SK-N-SH (cell line): ENCODE measurements around the gene CFAP43.

Source experiments
- CTCF ChIP-seq: fragments of 200-600 bp; sonication (generic); IDR thresholded peaks from 2 replicates; pipeline ENCODE4 v1.6.1; 2017; ENCODE audit warnings: antibody characterized with exemption, mild to moderate bottlenecking, moderate library complexity
- EP300 ChIP-seq, 2 experiments: IDR thresholded peaks; 2 replicates each; pipeline versions ENCODE4 v1.4.0 to v1.6.1; 2012; ENCODE audit warnings: borderline replicate concordance in 1 of 2, low read depth in 1 of 2, low read length in 1 of 2
- EZH2phosphoT487 ChIP-seq: fragments of 200-600 bp; sonication (generic); IDR thresholded peaks from 2 replicates; pipeline ENCODE4 v1.6.1; 2017; ENCODE audit warnings: low read depth, mixed run types, mild to moderate bottlenecking, antibody characterized with exemption, moderate library complexity, borderline replicate concordance
- MAX ChIP-seq: IDR thresholded peaks from 2 replicates; pipeline ENCODE4 v1.4.0; 2012; ENCODE audit warnings: low read depth
- POLR2AphosphoS5 ChIP-seq: IDR thresholded peaks from 2 replicates; pipeline ENCODE4 v1.6.1; 2012; ENCODE audit warnings: low read depth, low read length
- RAD21 ChIP-seq: IDR thresholded peaks from 2 replicates; pipeline ENCODE4 v1.6.1; 2012; ENCODE audit warnings: mild to moderate bottlenecking, low read length
- RCOR1 ChIP-seq: fragments of 150-350 bp; IDR thresholded peaks from 2 replicates; pipeline ENCODE4 v1.6.1; 2017; ENCODE audit warnings: antibody characterized with exemption, low read length
- REST ChIP-seq: IDR thresholded peaks from 2 replicates; pipeline ENCODE4 v1.6.1; 2012; ENCODE audit warnings: mild to moderate bottlenecking, low read depth, low read length, moderate library complexity

- no peak for TF ChIP-seq RCOR1
- no peak for TF ChIP-seq RAD21
- no peak for TF ChIP-seq EP300 (IDR thresholded peaks at IDR 0.05; ENCODE audit: borderline replicate concordance in 1 of 2, low read depth in 1 of 2, low read length in 1 of 2)
- no peak for TF ChIP-seq MAX
- no peak for TF ChIP-seq POLR2AphosphoS5
- no peak for TF ChIP-seq CTCF
- no peak for TF ChIP-seq EZH2phosphoT487
- TF ChIP-seq REST, result no peak
These were observed 11.6 kb downstream of the CFAP43 start for GRCh38 chr10:104220522-104220921.
